NCI-H748 treated with DMSO at 0.1 percent for 48 hours (cell line): Measurements from ENCODE around the gene MYL4.
"Not testable (repeated sequence)": the region's sequence is repeated elsewhere in the genome, so short reads cannot be mapped to it uniquely, and the experiment has no call there.

Experiments
- DNase-seq: peaks from one replicate; lab custom pipeline; 2025; lab: John Stamatoyannopoulos, UW

The MYL4 gene

DNA sequence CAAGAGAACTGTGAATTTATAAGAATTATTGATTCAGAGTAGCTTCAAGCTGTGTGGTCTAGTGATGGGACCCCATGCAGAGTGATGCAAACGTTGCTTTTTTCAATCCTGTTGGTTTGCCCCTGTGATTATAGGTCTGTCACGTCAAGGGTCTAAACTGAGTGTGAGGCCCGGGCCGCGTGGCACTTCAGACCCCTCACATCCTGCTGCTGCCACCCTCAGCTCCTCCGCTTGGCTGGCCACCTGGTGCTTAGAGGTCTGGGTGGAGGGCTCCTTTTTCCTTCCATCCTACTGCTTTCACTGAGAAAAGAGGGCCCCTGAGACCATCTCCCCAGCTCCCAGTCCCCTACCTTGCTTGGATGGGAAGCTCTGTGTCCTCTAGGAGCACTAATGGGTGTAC lies 12.0 kb downstream of the MYL4 start:
- DNase-seq = no peak

DNA sequence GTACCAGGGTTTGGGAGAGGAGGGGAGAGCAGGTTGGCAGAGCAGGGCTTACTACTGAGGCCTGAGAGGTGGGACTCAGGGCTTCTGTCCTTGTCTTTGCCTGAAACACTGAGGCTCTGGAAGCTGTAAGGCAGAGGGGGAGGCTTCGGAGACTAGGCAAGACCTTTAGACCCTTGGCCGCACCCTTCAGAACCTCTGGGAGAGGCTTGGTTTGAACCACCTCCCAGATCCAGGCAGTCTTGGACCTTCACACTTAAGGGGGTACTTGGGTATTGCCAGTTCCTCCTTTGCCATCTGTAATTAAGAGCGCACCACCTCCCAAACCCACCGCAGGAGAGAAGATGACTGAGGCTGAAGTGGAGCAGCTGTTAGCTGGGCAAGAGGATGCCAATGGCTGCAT lies 12.9 kb downstream of the MYL4 start:
- DNase-seq = no peak

DNA sequence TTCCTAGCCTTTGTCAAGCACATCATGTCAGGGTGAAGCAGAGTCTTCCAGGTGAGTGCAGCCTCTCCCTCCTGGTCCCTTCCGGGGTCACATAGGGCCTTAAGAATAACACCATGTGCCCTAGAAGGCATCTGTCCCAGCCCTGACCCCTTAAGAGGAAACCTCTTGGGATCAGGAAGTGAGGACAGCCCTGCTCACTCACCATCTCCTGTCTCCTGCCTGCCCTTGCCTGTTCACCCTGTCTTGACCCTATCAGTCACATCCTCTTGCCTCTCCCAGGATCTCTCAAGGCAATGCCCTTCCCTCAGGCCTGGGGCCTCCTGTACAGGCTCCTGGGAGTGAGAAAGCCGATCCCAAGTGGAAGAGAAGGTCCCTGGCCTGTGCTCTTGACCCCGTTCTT lies 13.9 kb downstream of the MYL4 start:
- no peak for DNase-seq

DNA sequence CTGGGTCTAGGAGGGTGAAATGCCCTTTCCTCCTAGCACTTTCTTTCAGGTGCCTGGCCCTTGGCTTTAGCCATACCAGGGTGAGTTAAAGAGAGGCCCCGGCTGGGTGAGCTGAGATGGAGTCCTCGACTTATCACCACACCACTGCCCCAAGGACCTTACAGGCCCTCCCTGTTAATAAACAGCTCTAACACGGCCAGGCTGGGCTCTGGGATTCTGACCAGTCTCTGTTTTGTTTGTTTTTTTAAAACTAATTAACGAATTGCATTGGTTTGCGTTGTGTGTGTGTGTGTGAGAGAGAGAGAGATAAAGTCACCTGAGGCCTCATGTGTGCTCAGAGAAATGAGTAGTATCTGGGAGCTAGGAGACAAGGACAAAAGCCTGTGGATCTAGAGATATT lies 14.3 kb downstream of the MYL4 start:
- no peak for DNase-seq

DNA sequence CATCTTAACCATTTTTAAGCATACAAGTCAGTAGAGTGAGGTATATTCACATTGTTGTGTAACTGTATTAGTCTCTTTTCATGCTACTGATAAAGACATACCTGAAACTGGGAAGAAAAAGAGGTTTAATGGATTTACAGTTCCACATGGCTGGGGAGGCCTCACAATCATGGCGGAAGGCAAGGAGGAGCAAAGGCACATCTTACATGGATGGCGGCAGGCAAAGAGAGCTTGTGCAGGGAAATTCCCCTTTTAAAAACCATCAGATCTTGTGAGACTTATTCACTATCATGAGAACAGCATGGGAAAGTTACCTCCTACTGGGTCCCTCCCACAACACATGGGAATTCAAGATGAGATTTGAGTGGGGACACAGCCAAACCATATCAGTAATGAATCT lies 14.9 kb downstream of the MYL4 start:
- DNase-seq = not testable (repeated sequence)

DNA sequence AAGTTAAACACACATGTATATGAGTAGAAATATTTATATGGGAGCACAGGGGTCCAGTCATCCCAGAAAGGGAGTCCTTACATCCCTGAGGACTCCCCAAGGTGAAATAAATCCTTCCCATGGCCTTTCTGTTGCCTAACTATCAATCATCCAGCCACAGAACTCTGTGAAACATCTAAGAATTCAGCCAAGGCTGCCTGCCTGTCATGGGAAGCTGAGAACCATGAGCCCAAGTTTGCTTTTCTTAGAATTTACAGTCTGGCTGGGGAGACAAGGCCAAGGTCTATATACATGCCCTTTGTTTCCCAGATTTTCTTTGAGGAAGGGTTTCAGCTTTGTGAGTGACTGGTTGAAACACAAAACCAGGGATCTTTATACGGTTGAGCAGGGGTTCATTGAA lies 15.8 kb downstream of the MYL4 start:
- DNase-seq = no peak

DNA sequence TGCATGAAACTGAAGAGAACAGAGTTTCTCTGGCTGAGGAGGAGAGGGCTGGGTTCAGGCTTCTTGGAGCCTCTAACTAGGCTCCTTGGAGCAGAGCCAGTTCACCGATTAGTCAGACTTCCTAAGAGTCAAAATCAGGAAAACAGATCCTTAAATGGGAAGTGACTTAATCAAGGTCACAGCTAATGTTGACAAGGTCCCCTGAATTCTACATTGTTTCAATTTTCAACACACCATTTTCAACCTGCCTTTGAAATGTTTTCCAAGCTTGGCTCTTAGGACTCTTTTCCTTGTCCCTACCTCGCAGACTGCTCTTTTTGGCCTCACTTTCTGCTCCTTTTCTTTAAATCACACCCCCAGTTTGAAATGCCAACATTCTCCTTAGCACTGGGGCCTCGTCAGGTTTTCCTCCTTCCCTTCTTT lies 16.3 kb downstream of the MYL4 start:
- no peak for DNase-seq

DNA sequence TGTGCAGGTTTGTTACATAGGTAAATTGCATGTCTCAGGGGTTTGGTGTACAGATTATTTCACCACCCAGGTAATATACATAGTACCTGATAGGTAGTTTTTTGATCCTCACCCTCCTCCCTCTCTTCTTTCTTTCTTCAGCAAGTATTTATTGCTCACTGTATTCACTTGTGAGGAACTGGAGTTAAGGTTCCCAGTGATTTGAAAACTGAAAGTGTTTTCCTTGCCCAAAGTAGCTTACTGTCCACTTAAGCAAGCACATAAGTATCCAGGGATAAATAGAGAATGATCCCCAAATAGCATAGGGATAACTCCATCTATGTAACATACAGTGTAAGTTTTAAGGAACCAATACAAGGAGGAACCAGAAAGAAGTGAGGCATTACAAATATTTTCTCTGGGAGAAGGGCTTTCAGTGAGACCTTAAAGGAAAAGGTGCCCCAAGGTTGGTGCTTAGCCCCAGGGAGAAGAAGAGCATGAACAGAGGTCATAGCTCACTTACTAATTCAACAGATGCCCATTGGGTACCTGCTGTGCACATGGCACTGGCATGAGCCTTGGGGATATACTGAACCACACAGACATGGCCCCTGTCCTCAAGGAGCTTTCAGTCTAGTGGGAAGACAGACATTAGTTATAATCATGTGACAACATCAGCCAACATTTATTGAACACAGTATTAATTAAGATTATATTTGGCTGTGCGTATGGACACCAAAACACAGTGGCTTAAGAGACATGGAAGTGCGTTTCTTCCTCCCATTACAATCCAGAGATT lies 17.0 kb downstream of the MYL4 start:
- DNase-seq = no peak

DNA sequence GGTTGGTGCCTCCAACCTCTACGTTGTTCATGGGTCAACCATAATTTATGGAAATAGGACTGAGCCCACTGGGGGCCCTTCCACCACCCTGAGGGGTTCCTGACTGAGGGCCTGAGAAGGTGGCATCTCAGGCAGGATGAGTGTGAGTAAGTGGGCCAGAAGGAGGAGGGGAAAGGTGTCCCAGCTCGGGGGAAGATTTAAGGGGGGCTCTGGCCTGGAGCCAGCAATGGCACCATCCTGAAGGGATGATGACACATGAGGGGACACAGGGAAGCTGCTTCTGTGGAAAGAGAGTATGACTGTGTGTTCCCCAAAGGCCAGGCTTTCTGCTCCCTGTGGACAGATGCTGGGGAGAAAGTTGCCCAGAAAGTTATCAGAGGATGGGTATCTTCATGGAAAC lies 18.7 kb downstream of the MYL4 start:
- DNase-seq = no peak

DNA sequence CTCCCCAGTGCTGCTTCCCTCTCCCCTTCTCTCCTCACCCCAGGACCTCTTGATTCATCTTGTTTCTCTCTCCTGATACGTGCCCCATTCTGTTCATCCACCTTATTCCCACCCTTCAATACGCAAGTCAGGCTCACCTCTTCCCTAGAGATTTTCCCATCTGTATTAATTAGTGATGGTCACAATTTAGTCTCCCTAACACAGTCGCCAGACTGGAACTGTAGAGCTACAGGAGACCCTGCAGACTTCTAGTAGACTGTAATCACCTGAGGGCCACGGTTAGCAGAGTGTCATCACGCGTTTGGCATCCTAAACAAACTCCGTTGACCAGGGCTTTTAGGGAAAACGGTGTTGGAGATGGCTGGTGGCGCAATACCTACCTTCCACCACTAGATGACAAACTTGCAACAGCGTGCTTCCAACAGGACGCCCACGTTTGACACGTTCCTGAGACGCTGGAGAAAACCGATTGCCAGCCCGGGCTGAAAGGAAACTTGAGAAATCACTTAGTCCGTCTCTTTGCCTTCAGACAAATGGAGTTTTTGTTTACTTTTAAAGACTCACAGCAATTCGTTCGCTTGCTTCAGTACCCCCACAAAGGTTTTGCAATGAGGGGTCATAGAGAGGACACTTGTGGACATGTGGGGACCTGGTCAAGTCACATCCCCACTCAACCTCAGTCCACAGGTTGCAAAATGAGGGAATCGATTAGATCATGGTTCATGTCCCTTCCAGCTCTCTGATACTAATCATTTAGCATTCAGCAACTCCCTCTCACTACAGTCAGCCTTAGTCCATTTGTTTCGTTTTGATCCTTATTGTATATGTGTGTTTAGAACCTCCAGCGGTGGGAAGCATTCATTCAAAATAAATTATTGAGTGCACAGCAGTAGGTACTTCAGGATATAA lies 20.6 kb downstream of the MYL4 start:
- peak; percentile 52 for DNase-seq

DNA sequence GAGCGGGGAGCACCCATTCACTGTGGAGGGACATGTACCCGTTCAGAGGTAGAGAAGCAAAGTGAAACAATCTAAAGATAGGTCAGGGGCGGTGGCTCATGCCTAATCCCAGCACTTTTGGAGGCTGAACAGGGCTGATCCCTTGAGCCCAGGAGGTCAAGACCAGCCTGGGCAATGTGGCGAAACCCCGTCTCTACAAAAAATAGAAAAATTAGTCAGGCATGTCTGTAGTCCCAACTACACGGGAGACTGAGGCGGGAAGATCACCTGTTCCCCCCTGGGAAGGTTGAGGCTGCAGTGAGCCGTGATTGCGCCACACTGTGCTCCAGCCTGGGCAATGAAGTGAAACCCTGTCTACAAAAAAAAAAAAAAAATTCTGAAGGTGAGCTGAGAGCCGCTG lies 21.7 kb downstream of the MYL4 start:
- no peak for DNase-seq

DNA sequence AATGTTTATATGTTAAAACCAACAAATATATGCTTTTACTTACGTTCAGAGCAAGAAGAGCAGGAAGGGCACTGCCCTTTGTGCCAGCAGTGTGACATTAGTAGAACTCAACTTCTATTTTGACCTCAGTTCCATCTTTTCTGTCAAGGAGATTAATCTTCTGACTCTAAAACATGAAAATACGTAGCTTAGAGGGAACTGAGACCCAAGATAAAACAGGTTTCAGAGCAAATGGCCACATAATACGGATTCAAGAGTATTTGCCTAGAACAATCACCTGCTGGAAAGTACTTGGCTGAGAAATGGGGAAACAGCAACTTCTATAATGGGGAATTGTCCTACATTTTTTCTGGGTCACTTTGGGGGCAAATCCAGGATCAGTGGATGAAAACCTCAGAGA lies 22.2 kb downstream of the MYL4 start:
- no peak for DNase-seq

DNA sequence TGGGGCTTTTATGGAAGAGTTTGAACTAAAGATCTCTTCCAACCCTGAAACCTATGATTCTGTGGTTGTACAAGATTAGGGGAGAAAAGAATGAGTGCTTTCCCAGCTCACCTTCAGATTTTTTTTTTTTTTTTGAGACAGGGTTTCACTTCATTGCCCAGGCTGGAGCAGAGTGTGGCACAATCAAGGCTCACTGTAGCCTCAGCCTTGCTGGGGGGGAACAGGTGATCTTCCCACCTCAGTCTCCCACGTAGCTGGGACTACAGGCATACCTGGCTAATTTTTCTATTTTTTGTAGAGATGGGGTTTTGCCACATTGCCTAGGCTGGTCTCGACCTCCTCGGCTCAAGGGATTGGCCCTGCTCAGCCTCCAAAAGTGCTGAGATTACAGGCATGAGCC lies 22.7 kb downstream of the MYL4 start:
- DNase-seq = no peak

DNA sequence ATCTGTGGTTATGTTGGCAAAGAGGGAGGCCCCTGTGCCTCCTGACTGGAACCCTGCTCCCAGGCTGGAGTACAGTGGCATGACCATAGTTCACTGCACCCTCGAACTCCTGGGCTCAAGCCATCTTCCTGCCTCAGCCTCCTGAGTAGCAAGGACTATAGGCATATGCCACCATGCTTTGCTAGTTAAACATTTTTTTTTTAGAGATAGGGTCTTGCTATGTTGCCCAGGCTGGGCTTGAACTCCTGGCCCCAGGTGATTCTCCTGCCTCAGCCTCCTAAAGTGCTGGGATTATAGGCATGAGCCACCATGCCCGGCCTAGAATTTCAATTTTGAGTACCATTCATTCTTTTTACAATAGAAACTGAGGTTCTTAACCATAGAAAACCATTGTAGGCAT lies 23.3 kb downstream of the MYL4 start:
- DNase-seq = no peak

DNA sequence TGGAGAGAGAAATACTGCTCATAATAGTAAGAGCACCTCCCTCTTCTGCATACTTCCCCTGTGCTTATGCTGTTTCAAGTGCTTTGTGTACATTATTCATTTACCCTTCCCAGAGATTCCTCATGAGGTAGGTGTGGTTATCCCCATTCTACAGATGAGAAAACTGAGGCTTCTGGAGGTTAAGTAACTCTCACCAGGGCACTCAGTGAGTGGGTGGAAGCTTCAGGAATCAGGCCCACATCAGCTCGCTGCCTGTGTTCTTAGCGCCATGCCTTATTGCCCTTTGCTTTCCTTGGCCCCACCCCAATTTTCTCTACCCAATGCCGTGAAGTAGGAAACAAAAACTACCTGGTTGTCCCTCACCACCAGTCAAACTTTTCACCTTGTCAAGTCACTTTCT lies 26.4 kb downstream of the MYL4 start:
- DNase-seq = no peak

DNA sequence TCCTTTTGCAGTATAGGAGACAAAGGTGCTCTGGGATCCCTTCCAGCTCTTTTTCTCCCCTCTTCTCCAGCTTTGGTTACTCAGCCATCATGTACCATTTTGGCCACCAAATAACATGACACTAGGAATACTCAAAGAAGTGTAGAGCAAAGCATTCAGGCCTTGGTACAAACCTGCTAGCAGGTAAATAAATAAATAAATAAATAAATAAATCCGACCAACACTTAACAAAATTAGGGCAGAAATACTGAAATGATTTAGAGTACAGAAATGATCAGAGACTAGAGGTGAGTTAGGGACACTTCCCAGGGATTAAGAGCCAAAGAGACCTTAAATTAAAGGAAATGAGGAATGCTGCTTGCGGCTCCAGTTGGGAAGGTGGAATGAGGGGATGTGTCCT lies 26.8 kb downstream of the MYL4 start:
- no peak for DNase-seq

DNA sequence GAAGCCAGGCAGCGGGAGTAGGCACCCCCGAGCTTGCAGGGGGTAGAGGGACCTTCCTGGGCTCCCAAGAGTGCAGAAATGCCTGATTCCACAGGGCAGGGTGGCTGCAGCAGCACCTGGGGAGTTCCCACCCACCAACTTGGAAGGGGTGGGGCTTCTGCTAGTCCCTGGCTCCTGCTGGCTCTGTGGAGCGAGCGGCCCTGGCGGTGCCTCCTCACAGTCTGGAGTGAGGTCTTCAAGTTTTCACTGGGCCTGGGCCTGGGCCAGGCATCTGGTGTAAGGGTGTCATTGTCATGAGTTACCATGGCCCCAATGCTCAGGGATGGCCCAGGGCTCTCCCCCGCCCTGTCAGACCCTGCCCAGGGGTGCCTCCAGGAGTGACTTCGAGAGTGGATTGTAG lies 28.7 kb downstream of the MYL4 start:
- no peak for DNase-seq

DNA sequence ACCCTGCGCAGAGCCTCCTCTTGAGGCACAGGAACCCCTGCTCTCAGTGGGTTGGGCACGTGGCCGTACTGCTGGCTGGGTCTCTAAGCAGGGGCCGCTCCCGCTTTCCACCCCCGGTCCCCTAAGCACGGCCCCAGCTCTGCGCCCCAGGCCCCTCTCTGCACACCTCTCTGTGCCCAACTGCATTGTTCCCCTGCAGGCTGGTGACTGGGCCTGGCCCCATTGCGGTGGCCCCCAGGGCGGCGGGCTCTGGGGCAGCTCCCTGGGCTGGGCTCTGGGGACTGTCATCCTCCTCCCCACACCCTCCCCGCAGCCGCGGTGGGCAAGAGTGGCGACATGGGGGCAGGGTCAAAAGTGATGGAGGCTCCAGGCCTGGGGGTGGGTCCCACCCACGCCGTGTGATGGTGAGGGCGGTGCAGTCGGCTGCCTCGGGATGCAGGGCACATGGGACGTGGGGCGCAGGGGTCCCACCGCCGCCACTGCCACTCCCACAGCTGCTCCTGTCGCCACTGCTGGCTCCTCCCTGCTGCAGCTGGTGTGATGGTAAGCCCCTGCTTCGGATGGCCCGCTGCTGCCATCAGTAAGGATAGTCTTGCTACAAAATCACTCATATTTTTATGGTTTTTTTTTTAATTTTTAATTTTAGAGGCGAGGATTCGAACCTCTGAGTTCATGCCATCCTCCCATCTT lies 29.3 kb downstream of the MYL4 start:
- DNase-seq = no peak

DNA sequence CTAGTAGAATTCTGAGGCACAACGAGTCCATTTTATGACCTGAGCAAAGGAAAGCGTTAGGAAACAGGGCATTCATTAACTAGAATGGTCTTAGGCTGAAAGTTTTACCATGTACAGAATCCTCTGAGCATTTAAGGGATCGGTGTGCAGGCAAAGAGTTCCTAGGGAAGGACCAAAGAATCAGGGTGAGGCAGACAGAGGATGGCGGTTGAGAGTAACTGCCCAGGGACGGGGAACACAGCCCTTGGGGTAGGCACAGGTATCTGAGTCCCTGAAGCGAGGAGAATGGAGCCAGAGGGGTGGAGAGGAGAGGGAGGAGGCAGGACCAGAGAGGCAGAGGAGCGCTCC lies 30.4 kb downstream of the MYL4 start:
- no peak for DNase-seq

DNA sequence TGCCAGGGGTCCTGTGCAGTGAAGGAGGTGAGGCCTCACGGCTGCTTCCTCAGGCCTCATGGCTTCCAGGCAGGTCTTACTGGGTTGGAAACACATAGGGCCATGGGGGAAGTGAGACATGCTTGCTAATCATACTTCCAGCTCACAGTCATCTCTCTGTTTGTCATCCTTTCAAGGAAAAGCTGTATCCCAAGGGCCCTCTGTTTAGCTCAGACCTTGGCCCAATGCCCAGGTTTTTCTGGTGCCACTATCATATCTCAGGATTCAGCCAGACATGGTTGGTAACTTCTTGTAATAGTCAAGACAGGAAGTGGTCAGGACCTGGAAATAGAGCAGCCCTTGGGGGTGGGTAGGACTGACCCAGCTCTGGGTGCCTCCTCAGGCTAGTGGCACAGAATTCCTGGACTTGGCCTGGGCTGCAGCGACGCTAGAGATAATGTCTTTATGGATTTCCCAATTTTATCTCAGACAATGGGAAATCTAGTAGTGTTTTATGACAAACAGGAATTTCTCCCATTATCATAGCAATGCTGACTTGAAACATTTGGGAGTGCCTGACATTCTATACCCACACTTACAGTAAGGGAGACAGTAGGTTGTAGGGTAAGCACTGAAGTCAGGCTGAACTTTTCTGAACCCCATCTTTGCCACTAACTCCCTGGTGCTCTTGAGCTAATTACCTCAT lies 31.0 kb downstream of the MYL4 start:
- no peak for DNase-seq

DNA sequence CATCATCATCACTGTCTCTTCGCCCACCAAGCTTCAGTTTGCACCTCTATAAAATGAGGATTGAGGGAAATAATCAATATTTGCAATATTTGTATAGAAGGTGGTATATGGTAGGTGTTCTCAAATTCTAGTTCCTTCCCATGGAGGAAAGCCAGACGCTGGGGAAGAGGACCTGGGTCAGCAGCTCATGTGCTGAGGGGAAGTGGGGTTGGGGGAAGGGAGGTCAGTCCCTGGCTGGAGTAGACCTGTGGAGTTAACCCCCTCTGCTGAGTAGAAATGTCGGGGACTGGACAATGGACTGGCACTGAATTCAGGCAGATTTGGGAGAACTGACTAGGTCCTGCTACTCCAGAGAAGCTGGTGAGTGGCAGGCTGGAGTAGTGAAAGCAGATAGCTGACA lies 31.7 kb downstream of the MYL4 start:
- DNase-seq = no peak

DNA sequence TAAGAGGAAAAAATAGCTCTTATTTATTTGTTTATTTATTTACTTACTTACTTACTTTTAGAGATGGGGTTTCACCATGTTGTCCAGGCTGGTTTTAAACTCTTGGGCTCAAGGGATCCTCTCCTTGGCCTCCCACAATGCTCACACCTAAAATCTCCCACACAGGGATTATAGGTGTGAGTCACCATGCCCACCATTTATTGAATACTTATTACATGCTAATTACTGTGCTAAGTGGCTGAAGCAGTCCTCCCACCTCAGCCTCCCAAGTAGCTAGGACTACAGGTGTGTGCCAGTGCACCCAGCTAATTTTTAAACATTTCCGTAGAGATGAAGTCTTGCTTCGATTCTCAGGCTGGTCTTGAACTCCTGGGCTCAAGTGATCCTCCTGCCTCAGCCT lies 33.5 kb downstream of the MYL4 start:
- no peak for DNase-seq
